ENCODE results near the gene PCSK5.

The PCSK5 gene

DNA sequence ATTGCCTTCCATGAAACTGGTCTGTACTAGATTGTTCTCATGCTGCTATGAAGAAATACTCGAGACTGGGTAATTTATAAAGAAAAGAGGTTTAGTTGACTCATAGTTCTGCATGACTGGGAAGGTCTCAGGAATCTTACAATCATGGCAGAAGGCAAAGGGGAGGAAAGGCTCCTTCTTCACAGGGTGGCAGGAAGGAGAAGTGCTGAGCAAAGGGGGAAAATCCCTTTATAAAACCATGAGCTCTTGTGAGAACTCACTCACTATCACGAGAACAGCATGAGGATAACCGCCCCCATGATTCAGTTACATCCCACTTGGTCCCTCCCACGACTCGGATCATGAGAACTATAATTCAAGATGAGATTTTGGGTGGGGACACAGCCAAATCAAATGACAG lies 340.5 kb downstream of the PCSK5 start:
- Histone ChIP-seq H3K36me3 (ENCODE audit: low read length) (no peaks in the 10 kb centered on the region), H2AFZ (ENCODE audit: low read depth, low read length, severe bottlenecking) (no peak overlapping the region), H4K20me1 (ENCODE audit: low read depth, low read length) (no peaks in the 10 kb centered on the region), H3K4me3 (ENCODE audit: insufficient read depth, low read length, poor library complexity, severe bottlenecking) (no peak overlapping the region), H3K27me3 (ENCODE audit: low read length) (no peaks in the 10 kb centered on the region), H3K27ac (ENCODE audit: low read depth, low read length) (no peak overlapping the region), H3K9me2 (replicated peaks; ENCODE audit: insufficient read depth, low read length) (no peaks in the 10 kb centered on the region), H3K4me2 (ENCODE audit: low read depth, low read length, poor library complexity, severe bottlenecking) (no peak overlapping the region), H3K9me3 (ENCODE audit: insufficient read depth, low read length) (no peaks in the 10 kb centered on the region), H3K79me2 (ENCODE audit: insufficient read depth, low read length) (no peaks in the 10 kb centered on the region), H3F3A (ENCODE audit: insufficient read depth) (no peaks in the 10 kb centered on the region), H3K9ac (ENCODE audit: low read length) (no peak overlapping the region)
- no peak for TF ChIP-seq EZH2phosphoT487 (conservative IDR thresholded peaks at IDR 0.05; ENCODE audit: low read length)
- TF ChIP-seq, protein P1, sequence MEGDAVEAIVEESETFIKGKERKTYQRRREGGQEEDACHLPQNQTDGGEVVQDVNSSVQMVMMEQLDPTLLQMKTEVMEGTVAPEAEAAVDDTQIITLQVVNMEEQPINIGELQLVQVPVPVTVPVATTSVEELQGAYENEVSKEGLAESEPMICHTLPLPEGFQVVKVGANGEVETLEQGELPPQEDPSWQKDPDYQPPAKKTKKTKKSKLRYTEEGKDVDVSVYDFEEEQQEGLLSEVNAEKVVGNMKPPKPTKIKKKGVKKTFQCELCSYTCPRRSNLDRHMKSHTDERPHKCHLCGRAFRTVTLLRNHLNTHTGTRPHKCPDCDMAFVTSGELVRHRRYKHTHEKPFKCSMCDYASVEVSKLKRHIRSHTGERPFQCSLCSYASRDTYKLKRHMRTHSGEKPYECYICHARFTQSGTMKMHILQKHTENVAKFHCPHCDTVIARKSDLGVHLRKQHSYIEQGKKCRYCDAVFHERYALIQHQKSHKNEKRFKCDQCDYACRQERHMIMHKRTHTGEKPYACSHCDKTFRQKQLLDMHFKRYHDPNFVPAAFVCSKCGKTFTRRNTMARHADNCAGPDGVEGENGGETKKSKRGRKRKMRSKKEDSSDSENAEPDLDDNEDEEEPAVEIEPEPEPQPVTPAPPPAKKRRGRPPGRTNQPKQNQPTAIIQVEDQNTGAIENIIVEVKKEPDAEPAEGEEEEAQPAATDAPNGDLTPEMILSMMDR (IDR thresholded peaks at IDR 0.05; ENCODE audit: insufficient read depth, low read length, poor library complexity, severe bottlenecking): no peak

DNA sequence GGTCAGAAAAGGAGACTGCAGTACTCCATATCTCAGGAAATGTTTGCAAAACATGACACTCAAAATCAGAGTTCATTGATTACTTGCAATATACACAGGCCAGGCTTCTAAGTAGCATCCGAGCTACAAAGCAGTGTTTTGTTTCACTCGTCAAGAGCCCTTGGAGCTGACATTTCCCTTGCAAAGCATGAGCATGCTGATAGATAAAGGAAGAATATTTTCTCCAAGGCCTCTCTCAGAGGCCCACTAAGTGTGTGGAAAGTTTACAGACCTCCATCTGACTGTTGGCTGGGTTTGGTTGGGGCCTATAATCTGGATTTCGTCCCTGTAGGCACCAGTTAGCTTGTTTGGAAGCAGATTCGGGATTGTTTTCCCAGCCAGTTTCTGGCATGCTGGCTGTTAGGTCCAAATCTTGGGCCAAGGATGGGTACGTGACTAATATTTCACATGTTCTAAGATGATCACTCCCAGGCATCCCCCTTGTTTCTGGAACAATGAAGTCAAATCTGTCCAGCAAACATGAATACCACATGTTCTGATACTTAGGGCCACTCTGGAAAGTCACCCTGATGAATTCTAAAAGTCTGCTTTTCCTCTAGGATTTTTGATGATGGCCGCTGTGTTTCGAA lies 342.5 kb downstream of the PCSK5 start:
- Histone ChIP-seq H3K36me3 (ENCODE audit: low read length) (no peaks in the 10 kb centered on the region), H3K4me3 (ENCODE audit: insufficient read depth, low read length, poor library complexity, severe bottlenecking) (no peak overlapping the region), H3K9me3 (ENCODE audit: insufficient read depth, low read length) (no peaks in the 10 kb centered on the region), H3K27ac (ENCODE audit: low read depth, low read length) (no peak overlapping the region), H4K20me1 (ENCODE audit: low read depth, low read length) (no peaks in the 10 kb centered on the region), H3K79me2 (ENCODE audit: insufficient read depth, low read length) (no peaks in the 10 kb centered on the region), H2AFZ (ENCODE audit: low read depth, low read length, severe bottlenecking) (no peak overlapping the region), H3K27me3 (ENCODE audit: low read length) (no peaks in the 10 kb centered on the region), H3K9ac (ENCODE audit: low read length) (no peak overlapping the region), H3K4me2 (ENCODE audit: low read depth, low read length, poor library complexity, severe bottlenecking) (no peak overlapping the region), H3F3A (ENCODE audit: insufficient read depth) (no peaks in the 10 kb centered on the region), H3K9me2 (replicated peaks; ENCODE audit: insufficient read depth, low read length) (no peaks in the 10 kb centered on the region)
- no peak for TF ChIP-seq EZH2phosphoT487 (conservative IDR thresholded peaks at IDR 0.05; ENCODE audit: low read length)
- TF ChIP-seq, protein P1 (IDR thresholded peaks at IDR 0.05; ENCODE audit: insufficient read depth, low read length, poor library complexity, severe bottlenecking): no peak

DNA sequence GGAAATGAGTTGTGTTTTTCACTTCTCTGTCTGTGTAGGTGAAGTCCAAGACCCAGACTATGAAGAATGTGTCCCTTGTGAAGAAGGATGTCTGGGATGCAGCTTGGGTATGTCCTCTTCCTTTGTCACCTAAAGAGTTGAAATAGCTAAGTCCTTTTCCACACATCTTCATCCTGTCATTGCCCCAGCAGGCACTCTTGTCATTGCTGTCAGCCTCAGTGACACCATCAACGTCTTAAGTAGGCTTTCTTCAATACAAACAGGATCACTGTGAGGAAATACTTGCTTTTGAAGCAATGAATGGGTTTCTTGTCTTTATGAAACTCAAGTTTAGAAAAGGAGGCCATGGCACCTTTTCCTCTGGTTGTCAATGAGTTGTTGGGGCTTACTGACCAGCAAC lies 350.1 kb downstream of the PCSK5 start:
- no peak overlapping the region for H3K4me3 ChIP-seq (ENCODE audit: insufficient read depth, low read length, poor library complexity, severe bottlenecking)
- no peaks in the 10 kb centered on the region for H3K79me2 ChIP-seq (ENCODE audit: insufficient read depth, low read length)
- no peak overlapping the region for H2AFZ ChIP-seq (ENCODE audit: low read depth, low read length, severe bottlenecking)
- TF ChIP-seq, protein P1 (IDR thresholded peaks at IDR 0.05; ENCODE audit: insufficient read depth, low read length, poor library complexity, severe bottlenecking): no peak
- no peak for TF ChIP-seq EZH2phosphoT487 (conservative IDR thresholded peaks at IDR 0.05; ENCODE audit: low read length)
- H3K36me3 ChIP-seq (ENCODE audit: low read length): no peaks in the 10 kb centered on the region
- no peak overlapping the region for H3K4me2 ChIP-seq (ENCODE audit: low read depth, low read length, poor library complexity, severe bottlenecking)
- no peaks in the 10 kb centered on the region for H4K20me1 ChIP-seq (ENCODE audit: low read depth, low read length)
- no peaks in the 10 kb centered on the region for H3K9me2 ChIP-seq (replicated peaks; ENCODE audit: insufficient read depth, low read length)
- no peaks in the 10 kb centered on the region for H3K9me3 ChIP-seq (ENCODE audit: insufficient read depth, low read length)
- no peaks in the 10 kb centered on the region for H3F3A ChIP-seq (ENCODE audit: insufficient read depth)
- no peaks in the 10 kb centered on the region for H3K27me3 ChIP-seq (ENCODE audit: low read length)
- H3K27ac ChIP-seq (ENCODE audit: low read depth, low read length): no peak overlapping the region
- no peak overlapping the region for H3K9ac ChIP-seq (ENCODE audit: low read length)
